Hepatocyte (in vitro differentiated cells): ENCODE measurements around the gene PTGER3.

Source experiments
- EZH2 ChIP-seq: fragments of 200-600 bp; sonication (generic); IDR thresholded peaks from 2 replicates; pipeline ENCODE4 v1.6.1; 2016; ENCODE audit warnings: antibody characterized with exemption, mild to moderate bottlenecking, borderline replicate concordance
- TF ChIP-seq, protein P1 (sequence below): fragments of 200-600 bp; sonication (generic); IDR thresholded peaks from 2 replicates; pipeline ENCODE4 v1.5.1; 2016; ENCODE audit warnings: antibody characterized with exemption, mild to moderate bottlenecking; ENCODE audit not compliant: poor library complexity

- no peak for TF ChIP-seq EZH2
- TF ChIP-seq, protein P1, sequence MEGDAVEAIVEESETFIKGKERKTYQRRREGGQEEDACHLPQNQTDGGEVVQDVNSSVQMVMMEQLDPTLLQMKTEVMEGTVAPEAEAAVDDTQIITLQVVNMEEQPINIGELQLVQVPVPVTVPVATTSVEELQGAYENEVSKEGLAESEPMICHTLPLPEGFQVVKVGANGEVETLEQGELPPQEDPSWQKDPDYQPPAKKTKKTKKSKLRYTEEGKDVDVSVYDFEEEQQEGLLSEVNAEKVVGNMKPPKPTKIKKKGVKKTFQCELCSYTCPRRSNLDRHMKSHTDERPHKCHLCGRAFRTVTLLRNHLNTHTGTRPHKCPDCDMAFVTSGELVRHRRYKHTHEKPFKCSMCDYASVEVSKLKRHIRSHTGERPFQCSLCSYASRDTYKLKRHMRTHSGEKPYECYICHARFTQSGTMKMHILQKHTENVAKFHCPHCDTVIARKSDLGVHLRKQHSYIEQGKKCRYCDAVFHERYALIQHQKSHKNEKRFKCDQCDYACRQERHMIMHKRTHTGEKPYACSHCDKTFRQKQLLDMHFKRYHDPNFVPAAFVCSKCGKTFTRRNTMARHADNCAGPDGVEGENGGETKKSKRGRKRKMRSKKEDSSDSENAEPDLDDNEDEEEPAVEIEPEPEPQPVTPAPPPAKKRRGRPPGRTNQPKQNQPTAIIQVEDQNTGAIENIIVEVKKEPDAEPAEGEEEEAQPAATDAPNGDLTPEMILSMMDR: no peak
These were observed 86.1 kb downstream of the PTGER3 start for GRCh38 chr1:70961374-70961975.
